Fibroblast of lung (primary cell): ENCODE results near the gene SAMSN1.

Source experiments
- CTCF ChIP-seq, 2 donors: IDR thresholded peaks in 1 of 2; conservative IDR thresholded peaks in 1 of 2; 1 replicate in 1 of 2; 2 replicates in 1 of 2; pipeline ENCODE4 v1.5.1; 2011 to 2012; ENCODE audit warnings: low read length in 2 of 2, control low read depth in 1 of 2, inconsistent platforms in 1 of 2, low read depth in 1 of 2, mild to moderate bottlenecking in 1 of 2
- EZH2 ChIP-seq: IDR thresholded peaks from 2 replicates; pipeline ENCODE4 v1.5.1; 2012; ENCODE audit warnings: low read length, control low read depth, mild to moderate bottlenecking; ENCODE audit errors: missing control alignments

- no peak for TF ChIP-seq CTCF (conservative IDR thresholded peaks at IDR 0.05 in 1 of 2, IDR thresholded peaks at IDR 0.05 in 1 of 2; ENCODE audit: low read depth in 1 of 2, low read length in 2 of 2)
- TF ChIP-seq EZH2 = no peak
These were observed 76.5 kb downstream of the SAMSN1 start for GRCh38 chr21:14469641-14470040.
